ENCODE results near the gene ZFYVE26.
A peak's percentile ranks its signal among the peaks of the same experiment; 100 is the strongest.
"Not testable (repeated sequence)": the region's sequence is repeated elsewhere in the genome, so short reads cannot be mapped to it uniquely, and the experiment has no call there.

The ZFYVE26 gene

GRCh38 chr14:67735336-67736147 lies 80.8 kb downstream of the ZFYVE26 start:
- H4K20me1 ChIP-seq = no peaks in the 10 kb centered on the region
- no peaks in the 10 kb centered on the region for H3K4me1 ChIP-seq
- no peak for TF ChIP-seq Cebpa-rat (IDR thresholded peaks at IDR 0.05)
- no peak overlapping the region for H3K4me2 ChIP-seq
- H3K27me3 ChIP-seq = no peaks in the 10 kb centered on the region
- no peaks in the 10 kb centered on the region for H3K36me3 ChIP-seq
- no peak overlapping the region for H3K9ac ChIP-seq
- no peak overlapping the region for H3K27ac ChIP-seq
- H3K9me3 ChIP-seq = no peaks in the 10 kb centered on the region
- no peak overlapping the region for H3K4me3 ChIP-seq

DNA sequence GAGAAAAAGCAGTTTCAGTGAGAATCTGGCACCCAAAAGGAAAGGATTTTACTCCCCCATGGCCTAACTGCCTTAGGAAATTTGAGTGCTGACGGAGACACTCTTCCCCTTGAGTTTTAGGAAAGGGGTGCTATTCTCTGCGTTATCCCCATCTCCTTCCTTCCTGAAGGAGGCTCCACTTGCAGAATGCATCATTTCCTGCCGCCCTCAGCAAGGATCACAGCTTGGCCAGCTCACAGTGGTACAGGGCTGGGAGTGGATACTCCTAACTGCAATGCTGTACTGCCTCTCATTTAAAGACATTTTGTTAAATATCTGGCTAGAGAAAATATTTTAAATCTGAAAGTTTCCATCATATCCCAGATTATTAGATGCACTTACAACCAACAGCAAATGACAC lies 81.7 kb downstream of the ZFYVE26 start:
- no peak for TF ChIP-seq Cebpa-rat (IDR thresholded peaks at IDR 0.05)

GRCh38 chr14:67733616-67734015 lies 82.8 kb downstream of the ZFYVE26 start:
- no peaks in the 10 kb centered on the region for H3K27me3 ChIP-seq
- H3K4me1 ChIP-seq = no peaks in the 10 kb centered on the region
- no peak overlapping the region for H3K9ac ChIP-seq
- H4K20me1 ChIP-seq = no peaks in the 10 kb centered on the region
- H3K4me2 ChIP-seq = no peak overlapping the region
- no peak for TF ChIP-seq Cebpa-rat (IDR thresholded peaks at IDR 0.05)
- H3K36me3 ChIP-seq = no peaks in the 10 kb centered on the region
- H3K9me3 ChIP-seq = no peaks in the 10 kb centered on the region
- no peak overlapping the region for H3K4me3 ChIP-seq
- no peak overlapping the region for H3K27ac ChIP-seq

More for the DNA sequence above, 81.7 kb downstream of the ZFYVE26 start:
- Histone ChIP-seq H3K4me1 (no peaks in the 10 kb centered on the region), H3K9me3 (no peaks in the 10 kb centered on the region), H3K4me2 (no peak overlapping the region), H3K36me3 (no peaks in the 10 kb centered on the region), H3K27me3 (no peaks in the 10 kb centered on the region), H4K20me1 (no peaks in the 10 kb centered on the region), H3K9ac (no peak overlapping the region), H3K4me3 (no peak overlapping the region), H3K27ac (no peak overlapping the region)

- Histone ChIP-seq H3K4me3 (no peak overlapping the region), H3K36me3 (no peaks in the 10 kb centered on the region), H3K4me2 (no peak overlapping the region), H3K9me3 (no peaks in the 10 kb centered on the region), H3K27me3 (no peaks in the 10 kb centered on the region), H3K4me1 (no peaks in the 10 kb centered on the region), H4K20me1 (no peaks in the 10 kb centered on the region), H3K9ac (no peak overlapping the region), H3K27ac (no peak overlapping the region)
- no peak for TF ChIP-seq Cebpa-rat (IDR thresholded peaks at IDR 0.05)
These were observed 87.1 kb downstream of the ZFYVE26 start for GRCh38 chr14:67729072-67729885.

- H3K36me3 ChIP-seq = no peaks in the 10 kb centered on the region
- no peak overlapping the region for H3K9ac ChIP-seq
- H3K4me1 ChIP-seq = no peaks in the 10 kb centered on the region
- no peak overlapping the region for H3K27ac ChIP-seq
- TF ChIP-seq Cebpa-rat (IDR thresholded peaks at IDR 0.05) = no peak
- no peaks in the 10 kb centered on the region for H3K27me3 ChIP-seq
- H4K20me1 ChIP-seq = no peaks in the 10 kb centered on the region
- H3K4me3 ChIP-seq = no peak overlapping the region
- peaks cover 8% of the 10 kb centered on the region; the same call in 1 of the 2 replicates for H3K9me3 ChIP-seq
- H3K4me2 ChIP-seq = no peak overlapping the region
These were observed 88.1 kb downstream of the ZFYVE26 start for GRCh38 chr14:67728258-67728657.

GRCh38 chr14:67727361-67727760 lies 89.0 kb downstream of the ZFYVE26 start:
- no peak for TF ChIP-seq Cebpa-rat (IDR thresholded peaks at IDR 0.05)
- Histone ChIP-seq H3K9me3 (peaks cover 8% of the 10 kb centered on the region; the same call in 1 of the 2 replicates), H3K4me3 (no peak overlapping the region), H4K20me1 (no peaks in the 10 kb centered on the region), H3K4me2 (no peak overlapping the region), H3K4me1 (peaks cover 7% of the 10 kb centered on the region), H3K27ac (no peak overlapping the region), H3K9ac (no peak overlapping the region), H3K27me3 (no peaks in the 10 kb centered on the region), H3K36me3 (no peaks in the 10 kb centered on the region)

- peaks cover 11% of the 10 kb centered on the region for H3K4me1 ChIP-seq
These were observed 91.2 kb downstream of the ZFYVE26 start for GRCh38 chr14:67725171-67725570.

GRCh38 chr14:67722293-67722692 lies 94.1 kb downstream of the ZFYVE26 start:
- Histone ChIP-seq H3K4me2 (peak overlapping the region; percentile 59), H3K9ac (no peak overlapping the region), H3K36me3 (no peaks in the 10 kb centered on the region), H3K4me1 (peaks cover 11% of the 10 kb centered on the region), H3K9me3 (peaks cover 8% of the 10 kb centered on the region; the same call in 1 of the 2 replicates), H4K20me1 (no peaks in the 10 kb centered on the region), H3K27me3 (no peaks in the 10 kb centered on the region), H3K4me3 (no peak overlapping the region), H3K27ac (no peak overlapping the region)
- TF ChIP-seq Cebpa-rat (IDR thresholded peaks at IDR 0.05) = no peak

More at GRCh38 chr14:67725171-67725570, 91.2 kb downstream of the ZFYVE26 start:
- Histone ChIP-seq H3K4me2 (no peak overlapping the region), H3K27ac (no peak overlapping the region), H4K20me1 (no peaks in the 10 kb centered on the region), H3K27me3 (no peaks in the 10 kb centered on the region), H3K9me3 (peaks cover 8% of the 10 kb centered on the region; the same call in 1 of the 2 replicates), H3K9ac (no peak overlapping the region), H3K36me3 (no peaks in the 10 kb centered on the region), H3K4me3 (no peak overlapping the region)
- TF ChIP-seq Cebpa-rat (IDR thresholded peaks at IDR 0.05) = no peak

DNA sequence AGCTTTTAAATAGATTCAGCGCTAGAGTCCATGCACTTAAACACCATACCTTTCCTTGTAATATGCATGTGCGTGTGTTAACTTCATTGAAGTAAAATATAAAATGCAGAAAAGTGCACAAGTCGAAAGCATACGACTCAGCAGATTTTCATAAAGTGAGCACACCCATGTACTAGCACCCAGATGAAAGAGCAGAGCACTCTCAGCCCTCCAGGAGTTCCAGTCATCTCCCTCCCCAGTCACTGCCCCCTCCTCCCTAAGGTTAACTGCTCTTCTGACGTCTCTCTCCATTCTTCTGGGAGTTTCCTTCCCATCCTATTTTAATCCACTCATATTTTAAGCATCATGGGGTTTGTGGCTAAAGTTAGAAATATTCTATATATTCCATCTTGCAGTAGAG lies 94.5 kb downstream of the ZFYVE26 start:
- no peak overlapping the region for H3K4me3 ChIP-seq
- peak overlapping the region; percentile 59 for H3K4me2 ChIP-seq

DNA sequence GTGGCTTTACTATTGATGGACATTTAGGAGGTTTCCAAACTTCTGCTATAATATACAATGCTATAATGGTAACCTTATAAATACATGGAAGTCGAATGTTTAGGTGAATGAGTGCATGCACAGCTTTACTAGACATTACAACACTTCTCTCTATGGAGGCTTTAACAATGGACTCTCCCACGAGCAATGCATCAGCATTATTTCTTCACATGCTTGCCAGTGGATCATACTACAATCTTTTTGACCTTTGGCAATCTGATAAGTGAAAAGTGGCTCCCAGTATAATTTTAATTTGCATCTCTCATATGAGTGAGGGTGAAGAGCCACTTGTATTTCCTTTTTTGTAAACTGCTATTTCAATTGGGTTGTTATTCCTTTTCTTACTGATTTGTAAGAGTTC lies 96.5 kb downstream of the ZFYVE26 start:
- Histone ChIP-seq H3K4me2 (no peak overlapping the region), H3K9me3 (peaks cover 8% of the 10 kb centered on the region; the same call in 1 of the 2 replicates), H3K9ac (no peak overlapping the region), H4K20me1 (no peaks in the 10 kb centered on the region), H3K27me3 (no peaks in the 10 kb centered on the region), H3K36me3 (no peaks in the 10 kb centered on the region), H3K4me3 (no peak overlapping the region), H3K4me1 (peaks cover 11% of the 10 kb centered on the region), H3K27ac (no peak overlapping the region)
- no peak for TF ChIP-seq Cebpa-rat (IDR thresholded peaks at IDR 0.05)

More for the DNA sequence above, 94.5 kb downstream of the ZFYVE26 start:
- Histone ChIP-seq H3K4me1 (peaks cover 11% of the 10 kb centered on the region), H3K9me3 (peaks cover 8% of the 10 kb centered on the region; the same call in 1 of the 2 replicates), H4K20me1 (no peaks in the 10 kb centered on the region), H3K9ac (no peak overlapping the region), H3K27ac (no peak overlapping the region), H3K27me3 (no peaks in the 10 kb centered on the region), H3K36me3 (no peaks in the 10 kb centered on the region)
- no peak for TF ChIP-seq Cebpa-rat (IDR thresholded peaks at IDR 0.05)

DNA sequence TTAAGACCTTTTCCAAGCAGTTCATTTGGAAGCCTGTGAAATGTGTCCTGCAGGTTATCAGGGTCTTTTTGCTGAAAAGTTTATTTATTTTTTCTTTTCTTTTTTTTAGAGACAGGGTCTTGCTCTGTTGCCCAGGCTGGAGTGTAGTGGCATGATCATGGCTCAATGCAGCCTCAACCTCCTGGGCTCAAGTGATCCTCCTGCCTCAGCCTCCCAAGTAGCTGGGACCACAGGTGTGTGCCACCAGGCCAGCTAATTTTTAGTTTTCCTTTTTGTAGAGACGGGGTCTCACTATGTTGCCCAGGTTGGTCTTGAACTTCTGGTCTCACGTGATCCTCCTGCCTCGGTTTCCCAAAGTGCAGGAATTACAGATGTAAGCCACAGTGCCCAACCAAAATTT lies 97.0 kb downstream of the ZFYVE26 start:
- not testable (repeated sequence) for H3K36me3 ChIP-seq, H3K9ac ChIP-seq, H3K27me3 ChIP-seq, H3K9me3 ChIP-seq, H3K4me3 ChIP-seq, H3K4me2 ChIP-seq, H3K27ac ChIP-seq, H4K20me1 ChIP-seq
- peaks cover 11% of the 10 kb centered on the region for H3K4me1 ChIP-seq
